Occipital lobe (tissue), 2 donors: ENCODE measurements around the gene VEPH1. TPM values are rescaled to one million over a fixed set of nuclear protein-coding genes. Genes with fewer than 3 reads are reported as not detected.
A peak's percentile ranks its signal among the peaks of the same experiment; 100 is the strongest.

Experiments
- DNase-seq: peaks from one replicate; lab custom pipeline; 2025; lab: John Stamatoyannopoulos, UW
- total RNA-seq: library from RNA; depleted of rRNA; stranded (reverse); fragments of >200 nt; gene quantifications from one replicate; pipeline ENCODE4 v1.2.3, GENCODE V29; 2014

VEPH1 gene
- total RNA-seq, 1 donor from 2014 or later: 9.2 TPM

DNA sequence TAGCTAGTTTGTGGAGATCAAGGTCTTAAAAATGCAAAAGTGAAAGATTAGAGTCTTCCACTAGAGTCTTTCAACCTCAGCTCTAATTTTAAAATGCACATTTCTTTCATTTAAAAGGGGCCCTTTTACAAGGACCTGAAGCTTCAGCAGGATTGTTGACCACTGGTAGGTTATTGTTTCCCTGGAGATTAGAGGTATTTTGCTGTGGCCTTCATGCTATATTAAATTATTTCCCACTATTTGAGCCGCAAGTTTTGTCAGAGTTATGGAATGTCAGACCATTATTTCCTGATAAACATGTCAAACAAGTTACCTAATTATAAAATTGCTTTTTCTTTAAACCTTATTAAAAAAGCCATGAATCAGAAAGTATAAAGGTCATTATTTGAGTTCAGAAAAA lies 240.2 kb downstream of the VEPH1 start:
- DNase-seq: no peak

DNA sequence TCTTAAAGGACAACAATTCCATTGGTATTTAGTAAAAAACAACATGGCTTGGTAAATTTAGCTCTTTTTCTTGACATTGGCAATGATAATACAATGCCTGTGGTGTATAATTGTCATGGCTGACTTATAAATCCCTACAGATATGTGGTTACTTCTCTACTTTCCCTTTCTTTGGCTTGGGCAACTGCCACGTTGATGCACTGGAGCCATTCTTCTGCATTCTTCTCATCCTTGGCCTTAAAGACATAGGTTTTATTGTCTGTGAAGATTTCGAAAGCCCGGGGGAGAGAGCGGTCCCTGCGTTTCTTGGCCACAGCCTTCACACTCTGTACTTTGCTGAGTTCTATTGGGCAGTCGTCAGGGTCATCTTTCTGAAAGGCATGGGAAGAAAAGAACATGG lies 242.2 kb downstream of the VEPH1 start:
- no peak for DNase-seq

GRCh38 chr3:157259825-157260224 lies 243.4 kb downstream of the VEPH1 start:
- no peak for DNase-seq

DNA sequence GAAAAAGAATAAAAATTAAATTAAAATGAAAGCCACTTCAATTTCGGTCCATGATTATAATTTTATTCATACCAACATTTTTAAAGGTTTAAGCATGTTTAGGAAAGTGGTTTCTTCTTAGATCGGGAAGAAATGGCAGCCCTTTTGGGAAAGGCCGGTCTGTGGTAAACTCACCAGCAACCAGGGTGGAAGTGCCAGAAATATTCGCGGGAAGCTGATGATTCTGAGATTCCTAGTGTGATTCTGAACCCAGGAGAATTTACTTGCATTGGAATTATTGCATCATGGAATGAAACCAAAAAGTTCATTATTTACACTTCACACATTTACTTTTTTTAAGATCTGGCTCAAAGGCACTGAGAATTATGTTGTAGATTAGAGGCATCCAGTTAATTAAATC lies 246.1 kb downstream of the VEPH1 start:
- DNase-seq: no peak

DNA sequence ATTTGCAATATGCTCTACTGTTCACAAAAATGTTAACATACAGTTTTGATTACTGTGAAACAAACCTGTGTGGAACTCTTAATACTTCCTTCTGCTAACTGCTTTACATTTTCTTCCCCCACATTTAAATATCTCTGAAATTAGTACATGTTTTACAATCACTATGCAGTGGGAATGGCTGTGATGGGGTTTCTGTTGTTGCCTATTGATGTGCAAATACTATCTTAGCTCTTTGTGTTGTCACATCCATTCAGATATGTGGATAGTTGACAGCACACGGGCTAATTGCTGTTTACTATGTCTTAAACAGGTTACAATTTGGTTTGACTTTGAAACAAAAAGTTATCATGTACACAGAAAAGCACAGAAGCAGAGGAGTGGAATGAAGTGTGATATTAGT lies 247.4 kb downstream of the VEPH1 start:
- DNase-seq: no peak

GRCh38 chr3:157251685-157252084 lies 251.5 kb downstream of the VEPH1 start:
- no peak for DNase-seq

GRCh38 chr3:157249606-157250005 lies 253.6 kb downstream of the VEPH1 start:
- no peak for DNase-seq

DNA sequence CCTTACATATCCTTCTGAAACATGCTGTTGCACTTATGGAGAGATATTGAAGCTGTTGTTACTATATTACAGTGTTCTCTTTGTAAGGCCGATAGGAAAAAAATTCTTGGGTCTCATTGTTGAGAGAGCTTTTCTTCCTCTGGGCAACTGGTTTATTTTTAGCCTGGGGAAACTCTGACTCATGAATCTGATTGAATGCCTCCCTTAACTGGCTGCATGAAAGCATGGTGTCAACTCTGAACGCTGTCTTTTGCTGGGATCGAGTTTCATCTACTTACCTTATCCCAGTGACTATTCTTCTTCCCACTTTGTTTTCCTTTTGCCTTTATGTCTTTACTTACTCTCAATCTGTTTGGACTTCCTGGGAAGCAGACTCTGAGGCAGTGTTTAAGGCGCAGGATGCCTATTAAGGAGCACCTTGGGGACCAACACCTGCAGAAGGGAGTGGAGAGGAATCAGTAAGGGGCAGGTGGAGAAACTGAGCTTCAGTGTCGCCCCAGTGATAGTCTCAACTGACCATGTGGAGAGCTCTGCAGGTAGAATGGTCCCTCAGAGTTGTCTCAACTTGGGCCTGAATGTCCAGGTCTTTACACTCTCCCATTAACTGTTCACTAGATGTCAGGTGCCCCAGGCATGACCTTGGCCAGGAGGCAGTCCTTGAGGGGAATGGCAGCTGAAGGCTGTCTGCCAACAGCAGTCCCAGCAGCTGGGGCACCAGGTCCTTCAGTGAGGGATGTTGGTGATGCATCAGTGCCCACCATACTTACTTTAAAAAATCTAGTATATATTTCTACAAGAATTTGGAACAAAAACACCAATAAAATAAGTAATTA lies 254.4 kb downstream of the VEPH1 start:
- DNase-seq: no peak

DNA sequence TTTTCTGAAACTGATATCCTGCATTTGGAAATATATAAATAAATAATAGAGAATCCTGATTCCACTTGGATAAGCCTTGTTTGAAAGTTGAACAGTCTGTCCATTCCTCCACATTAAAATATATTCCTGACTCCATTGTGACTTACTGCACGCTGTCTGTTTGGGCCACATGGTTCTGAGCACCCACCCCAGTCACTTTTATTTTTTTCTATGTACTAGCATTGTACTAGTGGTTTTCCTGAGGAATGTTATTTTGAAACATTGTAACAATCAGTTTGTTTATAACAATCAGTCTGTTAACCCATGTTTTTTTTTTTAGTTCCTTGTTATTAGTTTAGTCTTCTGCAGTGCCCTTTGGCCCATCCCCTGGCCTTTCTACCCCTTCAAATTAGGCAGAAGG lies 255.8 kb downstream of the VEPH1 start:
- DNase-seq: no peak

GRCh38 chr3:157242836-157243235 lies 260.4 kb downstream of the VEPH1 start:
- no peak for DNase-seq

GRCh38 chr3:157241599-157241998 lies 261.6 kb downstream of the VEPH1 start:
- no peak for DNase-seq

- no peak for DNase-seq
Observed at GRCh38 chr3:157240408-157240807, 262.8 kb downstream of the VEPH1 start.

GRCh38 chr3:157239082-157239704 lies 264.0 kb downstream of the VEPH1 start:
- DNase-seq: peak; percentile 11

DNA sequence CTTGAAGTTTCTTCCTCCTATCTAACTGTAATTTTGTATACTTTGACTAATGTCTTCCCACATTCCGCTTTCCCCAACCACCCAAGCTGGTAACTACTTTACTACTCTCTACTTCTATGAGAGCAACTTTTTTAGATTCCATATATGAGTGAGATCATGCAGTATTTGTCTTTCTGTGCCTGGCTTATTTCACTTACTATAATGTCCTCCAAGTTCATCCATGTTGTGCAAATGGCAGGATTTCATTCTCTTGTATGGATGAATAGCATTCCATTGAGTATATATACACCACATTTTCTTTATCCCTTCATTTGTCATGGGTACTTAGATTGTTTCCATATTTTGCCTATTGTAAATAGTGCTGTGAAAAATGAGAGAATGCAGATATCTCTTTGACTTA lies 264.8 kb downstream of the VEPH1 start:
- no peak for DNase-seq

DNA sequence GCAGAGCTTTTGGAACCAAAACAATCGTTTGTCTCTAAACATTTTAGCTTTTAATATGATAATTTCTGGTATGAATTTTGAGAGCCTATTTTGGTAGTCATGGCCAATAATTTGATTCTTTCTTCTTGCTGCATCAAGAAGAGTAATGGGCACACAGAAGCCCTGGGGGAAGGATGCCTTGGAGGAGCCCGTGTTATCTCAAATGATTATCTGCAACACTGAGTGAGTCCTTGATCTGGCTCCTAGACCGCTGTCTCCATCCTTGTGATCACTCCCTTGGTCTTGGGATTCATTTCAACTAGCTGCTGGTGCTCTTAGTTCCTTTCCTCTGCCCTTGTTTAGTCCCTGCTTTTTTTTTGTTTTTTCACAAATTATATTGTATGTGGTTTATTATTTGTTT lies 265.3 kb downstream of the VEPH1 start:
- no peak for DNase-seq

GRCh38 chr3:157235291-157235690 lies 267.9 kb downstream of the VEPH1 start:
- DNase-seq: no peak

- no peak for DNase-seq
Observed at GRCh38 chr3:157233923-157234322, 269.3 kb downstream of the VEPH1 start.

- DNase-seq: no peak
Observed at GRCh38 chr3:157232141-157232540, 271.1 kb downstream of the VEPH1 start.

DNA sequence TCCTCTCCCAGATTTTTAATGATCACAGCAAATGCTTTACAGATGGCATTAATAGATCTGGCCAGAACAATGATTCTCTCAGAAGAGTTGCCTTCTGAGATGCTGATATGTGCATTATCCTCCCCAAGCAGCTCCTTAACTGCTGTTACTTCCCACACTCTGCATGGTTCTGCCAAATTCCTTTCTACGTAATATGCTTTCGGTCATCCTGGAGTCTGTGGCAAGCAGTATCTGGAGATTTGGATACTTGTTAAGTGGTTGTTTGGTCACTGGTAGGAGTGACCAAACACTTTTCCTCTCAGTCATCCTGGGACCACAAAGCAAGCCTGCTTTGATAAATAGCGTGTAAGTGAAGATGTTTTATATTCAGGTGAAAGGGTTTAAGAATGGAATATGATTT lies 272.1 kb downstream of the VEPH1 start:
- DNase-seq: no peak

- no peak for DNase-seq
Observed at GRCh38 chr3:157226173-157226847, 276.9 kb downstream of the VEPH1 start.

DNA sequence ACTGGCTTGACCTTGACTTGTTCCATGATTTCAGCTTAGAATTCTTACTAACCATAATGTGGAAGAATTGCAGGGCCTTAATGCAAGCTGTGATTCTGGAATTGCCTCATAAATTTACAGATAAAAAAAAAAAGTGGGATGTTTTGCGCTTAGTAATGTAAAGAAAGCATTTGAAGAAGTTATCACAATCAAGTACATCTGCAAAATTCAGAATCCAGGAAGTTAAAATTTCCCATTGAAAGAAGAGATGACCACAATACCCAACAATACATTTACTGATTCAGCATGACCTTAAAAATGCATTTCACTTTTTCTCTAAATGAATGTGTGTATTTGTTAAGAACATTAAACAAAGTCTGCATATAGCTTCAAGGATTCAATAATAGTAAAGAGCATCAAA lies 278.2 kb downstream of the VEPH1 start:
- DNase-seq: no peak

DNA sequence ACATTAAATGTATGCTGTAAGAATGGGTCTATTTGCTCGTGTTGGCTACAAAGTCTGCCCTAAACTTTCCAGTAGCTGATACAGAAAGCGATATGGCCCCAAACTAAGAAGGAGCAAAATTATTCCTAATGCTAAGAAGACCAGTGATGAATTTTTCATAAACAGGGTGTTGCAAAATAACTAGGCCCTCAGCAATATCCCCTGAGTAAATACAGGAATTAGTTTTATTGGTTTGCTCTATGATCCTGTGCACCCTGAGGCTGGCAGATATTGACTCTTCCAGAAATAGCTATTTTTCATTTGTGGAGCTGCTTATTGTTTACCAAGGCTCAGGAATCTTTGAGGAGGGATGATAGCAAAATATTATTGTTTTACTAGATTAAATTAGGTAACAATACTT lies 282.3 kb downstream of the VEPH1 start:
- DNase-seq: no peak

GRCh38 chr3:157220211-157220610 lies 283.0 kb downstream of the VEPH1 start:
- DNase-seq: no peak
